Measurements from ENCODE around the gene ETNPPL. TPM values are rescaled to one million over a fixed set of nuclear protein-coding genes. Genes with fewer than 3 reads are reported as not detected.

ETNPPL gene
- under 1 TPM; 0.14 to 0.32 (median 0.24) TPM for polyA plus RNA-seq (ENCODE audit: insufficient read length in 4 of 4)

DNA sequence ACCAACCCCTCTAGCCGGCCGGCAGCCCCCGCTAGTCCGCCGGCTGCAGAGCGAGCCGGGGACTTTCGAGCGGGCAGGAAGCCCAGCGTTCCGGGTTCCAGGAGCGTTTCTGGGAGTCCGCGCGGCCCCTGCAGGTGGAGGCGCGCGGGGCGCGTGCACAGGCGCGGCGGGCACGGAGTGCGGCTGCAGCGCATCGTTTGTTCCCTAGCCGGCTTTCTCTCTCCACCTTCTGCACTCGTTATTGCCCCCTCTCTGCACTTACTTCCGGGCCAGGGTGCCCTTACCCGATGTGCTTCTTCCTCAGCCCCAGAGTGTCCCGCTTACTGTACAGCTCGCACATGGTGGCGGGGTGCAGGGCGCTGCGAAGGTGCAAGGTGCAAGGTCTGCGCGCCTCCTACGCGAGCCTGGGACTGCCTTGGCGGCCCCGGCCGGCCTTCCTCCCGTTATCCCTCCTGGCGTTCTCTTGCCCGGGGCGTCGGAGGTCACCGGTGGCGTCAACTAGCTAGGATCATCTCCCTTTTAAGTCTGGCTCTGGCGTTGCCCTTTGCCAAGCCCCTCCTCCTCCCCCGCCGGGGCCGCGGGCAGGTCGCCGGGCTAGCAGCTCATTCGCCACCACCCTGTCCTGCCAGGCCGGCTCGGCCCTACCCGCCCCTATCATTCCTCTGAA, at the start of gene ETNPPL:
TSS of gene ETNPPL (minus strand) at position 495 of the 667 bp plus-strand sequence. CDS start at position 340, 155 bp downstream.
- DNase-seq (ENCODE audit: low read depth in 4 of 4, low spot score in 3 of 4): peak in 3 of 4 donors; percentile 25 to 31 (median 26)

DNA sequence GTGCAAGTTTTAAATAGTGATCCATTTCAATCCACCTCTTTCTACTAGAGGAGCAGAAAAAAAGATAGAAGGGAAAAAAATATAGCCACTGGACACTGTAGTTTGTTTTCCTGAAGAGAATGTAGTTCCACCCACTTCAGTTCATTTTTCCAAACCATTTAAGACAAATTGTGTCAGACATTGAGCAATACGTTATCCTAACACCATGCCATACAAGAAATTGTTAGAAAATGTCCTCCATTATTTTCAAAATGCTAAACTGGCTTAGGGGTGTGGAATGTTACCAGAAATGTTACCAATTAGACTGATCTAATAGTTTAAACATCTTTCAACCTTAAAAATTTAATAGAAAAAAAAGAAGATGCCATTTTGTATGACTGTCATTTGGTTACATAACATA, 48.6 kb upstream of the ETNPPL start:
- no peak for DNase-seq (ENCODE audit: low read depth in 4 of 4, low spot score in 3 of 4)

DNA sequence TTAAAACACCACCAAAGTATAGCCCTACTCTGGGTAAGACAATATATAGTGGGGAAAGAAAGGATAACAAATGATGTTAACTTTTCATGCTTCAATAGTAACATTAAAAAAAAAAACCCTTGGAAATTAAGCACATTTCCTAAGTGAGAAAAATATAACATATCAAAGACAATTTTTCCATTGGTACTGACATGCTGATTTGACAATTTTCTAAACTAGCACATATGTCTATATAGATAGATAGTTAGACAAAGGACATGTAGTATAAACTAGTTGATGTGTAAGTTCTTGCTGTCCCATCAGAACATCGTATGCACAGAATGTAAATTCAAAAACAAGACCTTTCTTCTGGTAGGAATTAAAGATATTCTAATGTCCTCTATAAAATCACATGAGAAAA, 47.2 kb upstream of the ETNPPL start:
- no peak for DNase-seq (ENCODE audit: low read depth in 4 of 4, low spot score in 3 of 4)

DNA sequence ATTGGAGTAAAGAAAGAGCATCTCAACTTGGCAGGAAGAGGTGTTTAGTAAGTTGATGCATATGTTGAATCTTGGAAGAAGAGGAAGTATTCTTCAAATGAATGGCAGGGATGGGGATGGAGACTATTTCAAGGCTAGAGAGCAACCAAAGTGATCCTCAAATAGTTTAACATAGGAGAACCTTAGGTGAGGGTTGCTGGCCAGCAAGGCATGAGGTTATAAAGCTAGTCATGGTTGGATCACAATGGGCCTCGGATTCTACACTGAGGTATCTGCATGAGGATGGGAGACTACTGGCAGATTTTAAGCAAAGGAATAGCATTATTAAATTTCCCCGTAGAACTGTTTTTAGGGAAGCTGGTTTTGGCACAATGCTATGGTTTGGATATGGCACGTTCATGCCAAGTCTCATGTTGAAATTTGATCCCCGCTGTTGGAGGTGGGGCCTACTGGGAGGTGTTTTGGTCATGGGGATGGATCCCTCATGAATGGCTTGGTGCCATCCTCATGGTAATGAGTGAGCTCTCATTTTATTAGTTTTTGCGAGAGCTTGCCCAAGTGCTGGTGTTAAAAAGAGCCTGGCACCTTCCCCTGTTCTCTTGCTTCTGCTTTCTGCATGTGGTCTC, 41.9 kb upstream of the ETNPPL start:
- no peak for DNase-seq (ENCODE audit: low read depth in 4 of 4, low spot score in 3 of 4)

DNA sequence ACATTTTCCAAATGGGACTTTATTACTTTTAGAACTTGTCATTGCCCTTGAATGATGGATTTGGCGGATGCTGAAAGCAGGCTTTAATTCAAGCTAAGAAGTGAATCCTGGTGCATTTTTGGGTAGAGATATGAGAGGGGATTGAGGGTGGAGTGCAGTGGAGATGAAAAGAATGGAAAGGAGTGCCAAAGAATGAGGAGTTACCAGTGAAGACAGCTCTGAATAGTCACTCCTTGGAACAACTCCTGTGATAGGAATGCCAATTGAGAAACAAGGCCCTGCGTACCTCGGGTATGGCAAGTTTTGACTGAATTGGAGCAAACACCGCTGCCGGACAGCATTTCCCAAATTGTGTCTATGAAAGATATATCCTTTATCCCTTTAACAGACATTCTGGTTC, 36.5 kb upstream of the ETNPPL start:
- DNase-seq (ENCODE audit: low read depth in 4 of 4, low spot score in 3 of 4): no peak

DNA sequence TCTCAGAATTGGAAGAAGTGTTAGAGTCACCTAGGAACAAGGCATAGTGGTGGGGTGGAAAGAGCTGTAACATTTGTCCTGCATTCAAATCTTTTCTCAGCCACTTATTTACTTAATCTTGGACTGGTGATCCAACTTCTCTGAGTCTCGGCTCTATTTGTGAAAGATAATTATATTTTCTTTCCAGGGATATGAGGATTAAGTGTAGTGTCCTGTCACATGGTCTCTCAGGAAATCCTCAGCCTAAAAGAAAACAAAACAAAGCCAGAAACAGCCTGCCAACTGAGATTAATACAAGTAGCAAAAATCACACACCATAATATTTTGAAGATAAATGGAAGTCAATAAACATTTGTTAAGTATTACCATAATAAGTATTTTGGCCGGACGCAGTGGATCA, 33.3 kb upstream of the ETNPPL start:
- no peak for DNase-seq (ENCODE audit: low read depth in 4 of 4, low spot score in 3 of 4)

DNA sequence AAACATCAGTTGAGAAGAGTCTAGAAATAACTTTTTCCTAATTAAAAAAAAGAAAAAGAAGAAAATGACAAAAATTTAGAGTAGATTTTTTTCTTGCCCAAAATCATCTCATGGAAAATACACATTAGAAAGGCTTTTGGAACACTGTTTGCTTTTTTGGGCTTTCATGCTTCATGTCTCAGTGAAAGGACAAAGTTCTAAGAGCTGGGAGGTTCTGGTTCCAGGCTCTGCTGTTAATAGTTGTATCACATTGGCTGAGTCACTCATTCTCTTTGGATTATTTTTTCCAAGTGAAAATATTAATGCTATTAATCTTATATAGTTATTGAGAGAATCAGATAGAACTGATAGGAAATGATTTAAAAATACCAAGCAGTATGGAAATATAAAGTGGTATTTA, 32.9 kb upstream of the ETNPPL start:
- DNase-seq (ENCODE audit: low read depth in 4 of 4, low spot score in 3 of 4): no peak

DNA sequence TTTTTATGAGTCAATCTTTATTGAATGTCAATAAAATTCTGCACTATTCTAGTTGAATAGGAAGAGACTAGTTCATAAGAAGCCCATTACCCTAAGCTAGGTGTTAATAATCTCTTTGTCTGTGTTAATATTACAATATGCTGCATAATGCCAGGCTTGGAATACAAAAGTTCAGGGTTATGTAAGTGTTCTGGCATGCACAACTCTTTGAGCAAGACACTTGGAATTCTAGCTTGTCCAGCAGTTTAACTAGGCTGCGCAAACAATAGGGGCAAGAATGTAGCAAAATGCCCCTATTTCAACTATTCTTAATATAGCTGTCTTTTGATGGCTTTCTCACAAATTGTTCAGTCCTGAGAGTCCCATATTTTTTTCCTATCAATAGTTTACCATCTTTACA, 31.3 kb upstream of the ETNPPL start:
- DNase-seq (ENCODE audit: low read depth in 4 of 4, low spot score in 3 of 4): no peak

DNA sequence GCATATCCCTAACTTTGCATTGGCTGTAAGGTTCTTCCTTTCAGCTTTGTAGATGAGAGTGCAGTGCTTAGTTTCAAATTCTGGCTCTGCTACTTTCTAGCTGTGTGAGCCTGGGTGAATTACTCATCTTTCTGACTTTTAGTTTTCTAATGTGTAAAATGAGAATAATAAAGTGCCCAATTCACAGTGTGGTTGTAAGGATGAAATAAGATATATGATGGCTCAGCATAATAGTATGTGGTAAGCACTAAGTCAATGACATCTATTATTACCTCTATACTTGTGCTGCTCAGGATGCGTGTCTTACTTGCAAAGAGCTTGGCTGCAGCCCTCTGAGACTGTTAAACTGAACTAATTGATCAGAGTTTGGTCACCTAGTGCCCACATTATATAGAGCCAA, 30.6 kb upstream of the ETNPPL start:
- no peak for DNase-seq (ENCODE audit: low read depth in 4 of 4, low spot score in 3 of 4)

DNA sequence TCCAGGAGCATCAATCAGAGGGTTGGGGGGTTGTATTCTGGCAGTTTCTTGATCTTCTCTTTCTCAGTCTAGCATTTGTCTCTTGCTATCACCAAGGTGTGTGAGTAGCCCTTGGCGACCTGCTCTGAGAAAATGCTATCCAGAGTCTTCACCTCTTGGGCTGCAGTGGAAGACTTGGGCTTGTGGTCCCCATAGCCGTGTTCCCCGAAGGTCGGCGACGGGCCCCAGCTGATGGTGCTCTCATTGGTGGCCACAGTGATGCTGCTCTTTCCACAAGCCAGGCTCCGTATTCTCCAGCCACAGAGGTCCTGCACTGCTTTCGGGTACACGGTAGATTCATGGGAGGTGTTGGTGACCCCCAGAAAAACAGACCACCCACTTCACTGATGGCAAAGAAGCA, 25.9 kb upstream of the ETNPPL start:
- no peak for DNase-seq (ENCODE audit: low read depth in 4 of 4, low spot score in 3 of 4)

DNA sequence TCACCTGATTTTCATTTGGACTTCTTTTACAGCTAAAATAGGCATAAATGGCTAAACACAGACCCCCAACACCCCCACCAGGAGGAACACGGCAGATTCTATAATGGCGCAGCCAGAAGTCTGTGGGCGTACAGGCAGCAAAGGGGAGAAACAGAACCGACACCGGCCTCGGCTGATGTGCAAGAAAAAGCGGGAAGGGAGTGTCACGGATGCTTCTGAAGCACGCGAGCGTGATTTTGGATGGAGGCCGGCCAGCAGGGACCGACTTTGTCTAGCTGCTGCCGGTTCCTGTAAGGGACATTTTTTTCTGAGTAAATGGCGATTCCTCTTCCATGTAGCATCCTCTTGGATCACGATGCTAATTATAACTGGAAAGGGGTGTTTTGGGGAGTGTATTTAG, 24.9 kb upstream of the ETNPPL start:
- DNase-seq (ENCODE audit: low read depth in 4 of 4, low spot score in 3 of 4): no peak

DNA sequence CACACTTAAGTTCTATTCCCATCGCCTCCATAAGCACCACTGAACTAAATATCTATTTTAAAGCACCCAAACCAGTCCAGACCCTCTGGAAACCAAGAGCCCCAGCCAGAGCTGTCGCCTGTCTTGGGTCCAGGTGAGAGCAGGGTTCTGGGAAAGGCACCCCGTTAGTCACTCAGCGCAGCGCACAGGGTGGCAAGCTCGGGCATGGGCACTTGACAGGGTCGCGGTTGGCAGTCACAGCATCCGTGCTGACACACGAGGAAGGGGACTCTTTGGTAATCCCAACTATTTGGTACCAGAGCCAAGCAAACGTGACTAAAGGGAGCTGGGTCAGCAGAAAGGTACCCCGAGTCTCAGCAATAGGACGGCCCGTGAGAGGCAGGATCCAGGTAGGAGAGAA, 24.3 kb upstream of the ETNPPL start:
- no peak for DNase-seq (ENCODE audit: low read depth in 4 of 4, low spot score in 3 of 4)

DNA sequence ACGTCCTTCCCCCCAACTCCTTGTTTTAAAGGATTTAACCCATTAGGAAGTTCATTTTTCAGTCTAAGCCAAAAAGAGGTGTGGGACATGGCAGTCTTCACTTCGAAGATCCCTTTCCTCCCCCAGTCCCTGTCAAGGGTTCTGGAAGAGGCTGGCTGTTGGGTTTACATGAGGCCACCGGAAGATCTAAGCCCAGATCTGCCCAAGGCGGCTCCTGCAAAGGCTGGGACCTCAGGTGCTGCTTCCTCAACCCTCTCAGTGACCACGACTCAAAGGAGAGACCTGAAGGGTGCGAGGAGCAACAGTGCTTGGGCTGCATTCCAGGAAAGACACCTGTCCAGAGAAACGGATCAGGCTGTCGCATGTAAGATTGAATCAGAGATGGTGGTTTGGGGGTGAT, 23.5 kb upstream of the ETNPPL start:
- no peak for DNase-seq (ENCODE audit: low read depth in 4 of 4, low spot score in 3 of 4)

DNA sequence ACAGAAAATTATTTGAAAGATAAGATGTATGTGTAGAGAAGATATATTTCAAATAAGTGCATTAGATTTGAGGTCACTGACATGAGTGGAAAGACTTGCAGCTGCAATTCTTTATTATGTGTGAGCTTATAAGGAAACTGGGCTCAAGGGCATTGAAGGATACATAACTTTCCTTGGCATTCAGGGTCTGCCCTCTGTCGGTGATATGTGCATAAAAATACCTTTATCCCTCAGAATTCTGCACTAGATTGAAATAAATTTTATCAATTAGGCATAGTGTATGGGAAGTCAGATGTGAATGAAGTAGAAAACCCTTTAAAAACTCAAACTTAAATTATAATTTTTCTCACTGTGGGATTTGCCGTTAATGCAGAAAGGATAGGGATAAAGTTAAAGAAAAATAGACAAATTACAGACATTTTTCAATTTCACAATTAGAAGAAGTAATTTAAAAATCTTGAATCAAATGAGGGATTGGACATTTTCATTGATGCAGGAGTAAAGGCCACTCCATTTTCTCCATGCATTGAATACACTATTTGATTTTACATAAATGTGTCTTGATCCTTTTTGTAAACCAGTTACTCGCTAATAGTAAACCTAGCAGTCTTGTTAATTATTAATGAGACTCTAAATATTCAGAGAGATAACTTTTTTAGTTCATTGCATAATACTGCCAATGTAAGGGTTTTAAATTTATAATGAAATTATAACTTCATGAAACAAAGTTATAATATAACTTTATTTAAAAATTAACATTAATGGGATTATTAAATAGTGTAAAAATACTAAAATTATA, 21.0 kb upstream of the ETNPPL start:
- DNase-seq (ENCODE audit: low read depth in 4 of 4, low spot score in 3 of 4): no peak

DNA sequence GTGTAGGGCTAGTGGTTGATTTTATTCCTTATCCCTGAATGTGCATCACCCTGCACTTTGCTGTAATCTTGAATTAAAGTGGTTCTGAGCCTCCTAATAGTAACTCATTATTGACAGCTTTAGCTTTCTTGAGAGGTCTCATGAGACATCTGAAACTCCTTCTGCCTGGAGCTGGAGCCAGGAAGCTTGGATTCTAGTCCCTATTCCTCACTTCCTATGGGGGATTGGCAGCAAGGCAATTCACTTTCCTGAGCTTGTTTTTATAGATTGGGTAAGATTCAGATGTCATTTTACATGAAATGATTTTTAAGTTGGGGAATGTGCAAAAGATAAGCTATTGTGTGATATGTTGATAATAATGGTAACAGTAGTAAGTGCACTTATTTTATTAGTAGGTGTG, 17.1 kb upstream of the ETNPPL start:
- DNase-seq (ENCODE audit: low read depth in 4 of 4, low spot score in 3 of 4): no peak

DNA sequence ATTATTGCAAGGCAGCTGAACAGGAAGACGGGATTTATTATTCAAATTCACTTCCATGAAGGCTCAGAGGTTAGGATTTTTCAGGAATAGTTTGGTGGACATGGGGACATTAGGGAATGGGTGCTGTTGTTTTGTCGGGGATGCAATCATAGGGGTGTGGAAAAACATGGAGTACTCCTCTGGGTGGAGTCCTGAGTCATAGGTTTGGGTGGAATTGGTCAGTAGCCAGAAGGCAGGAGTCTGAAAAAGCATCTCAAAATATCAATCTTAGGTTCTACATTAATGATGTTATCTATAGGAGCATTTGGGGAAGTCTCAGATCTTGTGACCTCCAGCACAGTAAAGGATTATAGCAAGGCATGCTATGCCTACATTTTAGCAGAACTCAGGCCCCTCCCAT, 14.5 kb upstream of the ETNPPL start:
- no peak for DNase-seq (ENCODE audit: low read depth in 4 of 4, low spot score in 3 of 4)

DNA sequence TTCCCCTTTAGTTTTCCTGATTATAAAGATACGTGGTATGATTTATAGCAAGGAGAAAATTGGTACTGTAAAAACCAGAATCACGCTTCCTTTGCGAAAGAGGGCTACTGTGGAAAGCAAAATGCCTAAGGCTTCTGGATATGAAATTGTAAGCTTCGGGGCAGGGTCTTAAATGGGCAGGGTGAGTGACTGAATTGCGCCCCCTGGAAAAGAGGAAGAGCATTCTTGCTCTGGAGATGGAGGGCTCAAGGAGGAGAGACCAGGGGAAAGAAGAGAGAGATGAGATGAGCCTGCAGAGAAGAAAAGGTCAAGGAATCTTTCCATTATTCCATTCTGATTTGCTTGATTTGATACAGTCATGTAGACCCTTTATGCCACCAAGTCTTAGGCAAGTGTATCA, 13.1 kb upstream of the ETNPPL start:
- DNase-seq (ENCODE audit: low read depth in 4 of 4, low spot score in 3 of 4): no peak

DNA sequence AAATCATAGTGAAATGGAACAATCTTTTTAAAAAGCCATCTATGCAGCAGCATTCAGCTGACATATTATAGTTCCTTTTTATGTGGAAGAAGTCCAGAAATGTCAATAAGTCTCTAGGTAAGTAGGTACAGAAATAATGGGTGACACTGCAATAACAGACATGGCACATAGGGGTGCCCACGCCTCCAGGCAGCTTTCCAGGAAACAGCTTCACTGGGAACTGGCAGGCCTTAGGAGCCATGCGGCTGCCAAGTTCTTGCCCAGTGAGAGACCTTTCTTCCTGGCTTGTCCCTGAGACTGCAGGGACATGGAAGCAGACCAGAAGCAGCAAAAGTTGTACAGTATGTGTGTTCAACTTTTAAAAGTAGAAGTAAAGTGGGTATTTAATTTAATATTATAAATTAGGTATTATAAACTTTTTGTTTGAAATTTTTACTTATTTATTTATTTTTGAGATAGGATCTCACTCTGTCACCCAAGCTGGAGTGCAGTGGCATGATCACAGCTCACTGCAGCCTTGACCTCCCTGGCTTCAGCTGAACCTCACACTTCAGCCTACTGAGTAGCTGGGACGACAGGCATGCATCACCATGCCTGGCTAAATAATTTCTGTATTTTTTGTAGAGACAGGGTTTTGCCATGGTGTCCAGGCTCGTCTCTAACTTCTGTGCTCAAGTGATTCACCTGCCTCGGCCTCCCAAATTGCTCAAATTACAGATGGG, 12.1 kb upstream of the ETNPPL start:
- no peak for DNase-seq (ENCODE audit: low read depth in 4 of 4, low spot score in 3 of 4)

DNA sequence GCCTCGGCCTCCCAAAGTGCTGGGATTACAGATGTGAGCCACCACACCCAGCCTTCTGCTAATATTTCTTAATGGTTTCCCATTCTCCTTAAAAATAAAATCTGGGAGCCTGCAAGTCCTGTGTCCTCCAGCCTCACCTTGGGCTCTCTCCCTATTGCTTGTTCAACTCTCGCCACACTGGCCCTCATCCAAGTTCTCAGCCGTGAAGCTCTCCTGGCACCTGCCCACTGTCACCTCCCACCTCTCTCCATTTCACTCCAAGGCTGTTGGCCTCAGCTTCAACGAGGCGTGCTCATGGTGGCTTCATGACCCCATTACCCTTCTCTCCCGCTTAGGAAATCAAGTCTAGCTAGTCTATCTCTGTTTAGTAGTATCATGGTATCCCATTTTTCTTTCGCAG, 9.5 kb upstream of the ETNPPL start:
- no peak for DNase-seq (ENCODE audit: low read depth in 4 of 4, low spot score in 3 of 4)

DNA sequence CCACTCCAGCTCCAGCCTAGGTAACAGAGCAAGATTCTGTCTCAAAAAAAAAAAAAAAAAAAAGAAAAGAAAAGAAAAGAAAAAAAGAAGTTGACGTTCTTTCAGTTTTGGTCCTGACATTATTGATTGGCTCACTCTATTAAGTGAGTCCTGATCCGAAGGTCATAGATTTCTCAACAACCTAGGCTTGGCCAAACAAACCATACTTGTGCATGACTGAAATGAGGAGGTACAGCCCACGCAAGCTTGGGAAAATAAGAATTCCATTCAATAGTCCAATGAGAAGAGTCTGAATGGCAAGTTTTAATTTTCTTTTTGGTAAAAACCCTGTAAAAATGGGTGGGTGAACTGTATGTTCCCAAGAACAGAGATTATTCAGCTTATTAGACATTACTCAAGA, 3.2 kb upstream of the ETNPPL start:
- DNase-seq (ENCODE audit: low read depth in 4 of 4, low spot score in 3 of 4): no peak

DNA sequence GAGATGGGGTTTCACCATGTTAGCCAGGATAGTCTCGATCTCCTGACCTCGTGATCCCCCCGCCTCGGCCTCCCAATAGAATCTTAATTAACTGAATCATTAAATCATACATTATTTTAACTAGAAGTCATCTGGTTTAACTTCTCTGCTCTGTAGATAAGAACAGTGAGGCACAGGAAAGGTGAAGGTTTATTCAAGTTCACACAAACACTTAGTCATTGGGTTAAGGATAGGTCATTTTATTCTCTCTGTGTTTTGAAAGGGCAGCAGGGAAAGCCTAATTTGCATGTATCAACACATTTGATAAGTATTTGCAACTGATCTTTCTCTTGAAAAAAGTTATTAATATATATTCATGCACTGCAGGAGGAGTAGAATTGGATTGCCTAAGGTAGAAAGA, 1.1 kb upstream of the ETNPPL start:
- no peak for DNase-seq (ENCODE audit: low read depth in 4 of 4, low spot score in 3 of 4)
